NCI-H748 (cell line): ENCODE data around the gene LMAN1L.
A peak's percentile ranks its signal among the peaks of the same experiment; 100 is the strongest.

Source experiments
- DNase-seq: peaks from one replicate; lab custom pipeline; 2025; ENCODE audit not compliant: unreplicated experiment; lab: John Stamatoyannopoulos, UW

LMAN1L gene

GRCh38 chr15:74815121-74815934 is 2.7 kb downstream of the LMAN1L start:
- DNase-seq, result no peak

- DNase-seq, result no peak
These were observed 3.3 kb downstream of the LMAN1L start for GRCh38 chr15:74815961-74816360.

- DNase-seq, result peak; percentile 36
These were observed 4.2 kb downstream of the LMAN1L start for GRCh38 chr15:74816624-74817369.

- no peak for DNase-seq
These were observed 4.7 kb downstream of the LMAN1L start for GRCh38 chr15:74817370-74817737.

GRCh38 chr15:74820056-74820455 is 7.4 kb downstream of the LMAN1L start:
- DNase-seq, result no peak

DNA sequence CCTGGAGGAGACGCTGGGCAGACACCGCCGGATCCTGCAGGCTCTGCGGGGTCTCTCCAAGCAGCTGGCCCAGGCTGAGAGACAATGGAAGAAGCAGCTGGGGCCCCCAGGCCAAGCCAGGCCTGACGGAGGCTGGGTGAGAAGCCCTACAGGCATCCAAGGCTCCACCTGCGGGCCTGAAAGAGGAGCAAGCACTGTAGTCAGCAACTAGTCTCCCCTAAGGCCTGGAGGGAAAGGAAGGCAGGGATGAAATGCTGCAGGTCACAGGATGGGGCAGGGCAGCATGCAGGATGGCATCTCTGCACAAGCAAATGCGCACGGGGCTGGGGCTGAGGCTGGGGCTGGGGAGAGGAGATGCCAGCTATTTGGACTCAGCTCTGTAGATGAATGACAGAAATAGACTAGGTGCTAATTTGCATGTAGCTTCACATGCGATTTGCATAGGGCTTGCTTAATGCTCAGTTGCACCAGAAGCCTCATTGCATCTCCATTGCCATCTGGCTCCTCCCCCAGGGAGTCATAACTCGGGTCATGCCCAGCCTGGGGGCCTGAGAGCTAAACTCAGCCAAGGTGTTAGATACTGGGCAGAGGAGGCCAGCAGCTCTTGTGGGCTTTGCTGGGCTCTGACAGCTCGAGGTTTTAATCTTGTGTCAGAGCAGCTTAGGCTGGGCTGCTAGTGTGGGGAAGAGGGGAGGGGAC is 8.6 kb downstream of the LMAN1L start:
- no peak for DNase-seq

DNA sequence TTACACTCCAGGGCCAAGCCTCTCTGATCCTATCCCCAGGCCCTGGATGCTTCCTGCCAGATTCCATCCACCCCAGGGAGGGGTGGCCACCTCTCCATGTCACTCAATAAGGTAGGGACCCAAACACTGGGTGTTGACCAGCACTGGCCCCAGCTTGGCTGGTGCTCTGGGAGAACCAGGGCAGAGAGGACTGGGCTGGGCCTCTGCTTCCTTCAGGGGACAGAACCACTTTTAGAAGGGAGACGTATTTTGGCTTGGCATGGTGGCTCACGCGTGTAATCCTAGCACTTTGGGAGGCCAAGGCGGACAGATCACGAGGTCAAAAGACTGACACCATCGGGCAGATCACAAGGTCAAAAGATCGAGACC is 9.1 kb downstream of the LMAN1L start:
- DNase-seq, result no peak

DNA sequence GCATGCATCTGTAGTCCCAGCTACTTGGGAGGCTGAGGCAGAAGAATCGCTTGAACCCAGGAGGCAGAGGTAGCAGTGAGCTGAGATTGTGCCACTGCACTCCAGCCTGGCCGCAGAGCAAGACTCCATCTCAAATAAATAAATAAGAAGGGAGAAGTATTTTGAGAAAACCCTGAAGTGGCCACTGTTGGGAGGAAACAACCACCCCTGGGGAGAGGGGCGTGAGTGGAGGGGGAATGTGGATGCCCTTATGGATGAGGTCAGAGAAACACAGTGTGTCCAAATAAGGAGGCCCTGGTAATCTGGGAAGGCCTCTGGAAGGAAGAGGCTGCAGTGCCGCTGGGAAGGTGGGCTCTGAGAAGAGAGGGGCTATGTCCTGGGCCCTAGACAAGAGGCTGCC is 9.6 kb downstream of the LMAN1L start:
- no peak for DNase-seq

DNA sequence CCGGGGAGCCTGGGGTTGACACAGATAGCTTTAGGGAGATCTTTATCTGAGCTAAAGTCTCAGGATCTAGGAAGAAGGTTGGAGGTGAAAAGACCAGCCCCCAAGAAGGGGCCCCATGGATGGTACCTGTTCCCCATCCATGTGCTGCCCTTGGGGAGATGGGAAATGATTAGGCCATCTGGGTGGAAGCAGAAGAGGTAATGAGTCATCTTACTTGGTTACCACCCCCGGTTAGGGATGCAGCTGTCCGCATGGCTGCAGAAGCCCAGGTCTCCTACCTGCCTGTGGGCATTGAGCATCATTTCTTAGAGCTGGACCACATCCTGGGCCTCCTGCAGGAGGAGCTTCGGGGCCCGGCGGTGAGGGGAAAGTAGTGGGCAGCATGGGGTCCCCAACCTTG is 10.7 kb downstream of the LMAN1L start:
- DNase-seq, result no peak

GRCh38 chr15:74824976-74825375 is 12.3 kb downstream of the LMAN1L start:
- DNase-seq, result no peak

GRCh38 chr15:74825866-74826265 is 13.2 kb downstream of the LMAN1L start:
- DNase-seq, result no peak

DNA sequence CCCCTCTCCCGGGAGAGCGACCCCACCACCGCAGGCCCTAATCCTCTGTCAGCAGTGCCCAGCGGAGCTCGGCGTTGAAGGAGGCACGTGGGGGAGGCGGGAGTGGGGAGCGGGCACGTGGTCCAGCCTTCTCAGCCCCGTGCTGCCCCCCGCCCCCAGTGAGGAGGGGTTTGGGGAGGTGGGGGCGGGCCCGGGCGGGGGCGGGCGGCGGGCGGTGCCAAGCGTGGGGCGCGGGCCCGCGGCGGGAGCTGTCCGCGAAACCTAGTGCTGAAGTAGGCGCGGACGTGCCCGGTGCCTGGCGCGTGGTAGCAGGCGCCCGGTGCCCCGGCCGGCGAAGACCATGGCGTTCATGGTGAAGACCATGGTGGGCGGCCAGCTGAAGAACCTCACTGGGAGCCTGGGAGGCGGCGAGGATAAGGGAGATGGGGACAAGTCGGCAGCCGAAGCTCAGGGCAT is 13.8 kb downstream of the LMAN1L start, which contains the start of gene CPLX3:
Gene CPLX3, plus strand, starts transcription at position 264 of the 456 bp plus-strand sequence. Its CDS starts 77 bp downstream, at position 341.
- no peak for DNase-seq

DNA sequence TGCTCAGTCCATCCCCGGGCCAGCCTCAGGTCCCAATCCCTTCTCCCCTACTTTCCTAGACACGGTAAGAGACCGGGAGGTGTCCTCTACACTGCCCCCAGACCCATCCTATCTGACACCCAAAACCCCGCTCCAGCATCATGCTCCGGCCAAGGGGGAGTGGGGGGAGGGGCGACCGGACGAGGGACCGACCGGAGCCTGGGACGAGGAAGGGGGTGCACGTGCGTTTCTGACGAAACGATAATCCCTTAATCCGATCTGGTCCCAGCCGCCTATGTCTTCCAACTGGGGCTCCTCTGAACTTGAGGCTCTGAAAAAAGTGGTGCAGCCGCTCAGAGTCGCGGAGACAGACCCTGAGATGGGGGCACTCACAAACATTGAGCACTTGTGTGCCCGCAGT is 14.3 kb downstream of the LMAN1L start:
- no peak for DNase-seq

DNA sequence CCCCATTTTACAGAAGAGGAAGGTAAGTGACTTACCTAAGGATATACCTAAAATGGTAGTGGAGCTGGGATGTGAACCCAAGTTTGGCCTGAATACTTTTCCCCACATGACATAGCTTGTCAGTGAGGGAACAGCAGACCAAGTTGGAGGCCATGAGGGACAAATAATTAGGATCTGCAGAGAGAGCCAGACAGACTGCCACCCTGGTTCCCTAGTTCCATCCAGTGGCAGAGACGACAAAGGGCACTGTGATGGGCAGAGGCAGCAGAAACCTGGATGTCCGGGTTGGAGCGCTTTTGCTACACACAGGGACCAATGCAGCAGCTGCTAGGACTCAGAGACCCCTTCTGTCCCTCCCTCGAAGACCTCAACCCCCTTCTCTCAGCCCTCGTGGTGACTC is 15.0 kb downstream of the LMAN1L start:
- no peak for DNase-seq

DNA sequence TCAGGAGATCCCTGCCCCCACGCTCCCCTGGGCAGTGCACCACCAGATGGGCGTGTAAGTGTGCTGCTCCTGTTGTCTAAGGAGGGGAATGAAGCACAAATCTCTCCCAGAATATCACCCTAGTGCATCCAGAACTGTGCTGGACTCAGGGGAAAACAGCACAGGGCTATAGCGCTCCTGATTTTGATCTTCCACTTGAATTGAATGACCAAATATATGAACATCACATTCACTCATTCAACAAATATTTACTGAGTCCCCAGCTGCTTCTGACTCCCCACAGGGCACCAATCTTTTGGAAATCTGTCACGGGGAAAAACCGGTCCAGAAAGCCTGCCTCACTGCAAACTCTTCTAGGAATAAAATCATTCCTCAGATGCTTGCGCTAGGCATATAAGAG is 16.2 kb downstream of the LMAN1L start:
- DNase-seq, result peak; percentile 16

DNA sequence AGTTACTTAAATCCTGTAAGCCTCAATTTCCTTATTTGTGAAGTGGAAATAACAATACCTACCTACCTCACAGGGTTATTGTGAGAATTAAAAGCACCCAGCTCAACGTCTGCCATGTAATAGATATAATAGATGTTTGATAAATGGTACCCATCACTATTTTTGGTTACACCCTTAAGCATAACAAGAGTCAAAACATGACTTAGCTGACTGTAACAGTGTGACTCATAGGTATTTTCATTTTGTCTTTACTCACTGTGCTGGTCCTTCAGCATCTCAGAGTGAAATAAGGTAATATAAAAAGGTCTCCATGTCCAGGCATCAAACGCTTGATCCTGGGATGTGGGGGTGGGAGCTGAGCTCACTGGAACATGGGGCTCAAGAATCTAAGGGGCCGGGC is 16.9 kb downstream of the LMAN1L start:
- DNase-seq, result no peak

GRCh38 chr15:74829991-74830390 is 17.4 kb downstream of the LMAN1L start:
- no peak for DNase-seq

DNA sequence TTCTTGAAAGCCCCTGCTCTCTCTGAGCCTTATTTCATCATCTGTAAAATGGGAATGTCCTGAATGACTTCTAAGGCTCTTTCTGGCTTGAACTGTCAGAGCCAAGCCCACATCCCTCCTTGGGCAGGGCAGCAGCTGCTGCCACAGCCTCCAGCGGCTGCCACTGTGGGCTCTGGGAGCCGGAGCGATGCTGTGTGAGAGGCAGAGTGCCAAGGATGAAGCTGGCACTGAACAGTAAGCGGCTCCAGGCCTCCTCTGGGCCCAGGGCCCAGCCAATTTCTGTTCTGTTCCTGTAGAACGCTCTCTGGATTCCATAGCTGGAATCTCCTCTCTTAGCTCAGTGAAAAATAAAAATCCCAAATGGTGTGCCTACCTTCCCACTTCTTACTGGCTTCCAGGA is 18.2 kb downstream of the LMAN1L start:
- no peak for DNase-seq

DNA sequence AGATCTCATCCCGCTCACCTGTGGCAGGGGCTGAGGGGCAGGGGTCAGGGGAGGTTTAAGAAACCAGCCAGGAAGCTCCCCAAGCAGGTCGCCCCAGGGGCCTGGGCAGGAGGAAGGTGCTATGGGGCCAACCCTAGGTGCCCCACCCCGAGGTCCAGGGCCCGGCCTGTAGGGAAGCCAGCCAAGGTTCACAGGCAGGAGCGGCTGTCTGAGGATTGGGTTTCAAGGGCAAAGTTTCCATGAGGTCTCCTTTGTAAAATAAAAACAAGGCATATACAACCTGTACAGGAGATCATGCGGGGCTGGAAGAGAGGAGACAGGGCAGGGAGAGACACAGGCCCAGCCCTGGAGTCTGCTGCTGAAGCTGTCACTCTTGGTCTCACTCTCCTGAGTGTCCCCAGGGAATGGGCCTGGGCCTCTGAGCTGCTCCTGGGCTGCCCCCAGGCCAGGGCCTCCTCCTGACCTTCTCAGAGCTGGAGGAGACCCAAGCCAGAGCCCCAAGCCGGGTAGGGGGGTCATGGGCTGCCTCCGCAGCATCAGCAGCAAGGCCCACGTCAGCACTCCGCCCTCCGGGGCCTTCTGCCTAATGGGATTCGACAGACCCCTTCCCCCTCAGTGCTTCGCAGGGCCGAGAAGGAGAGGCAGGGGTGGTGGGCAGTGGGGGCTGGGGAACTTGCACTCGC is 19.3 kb downstream of the LMAN1L start:
- no peak for DNase-seq

DNA sequence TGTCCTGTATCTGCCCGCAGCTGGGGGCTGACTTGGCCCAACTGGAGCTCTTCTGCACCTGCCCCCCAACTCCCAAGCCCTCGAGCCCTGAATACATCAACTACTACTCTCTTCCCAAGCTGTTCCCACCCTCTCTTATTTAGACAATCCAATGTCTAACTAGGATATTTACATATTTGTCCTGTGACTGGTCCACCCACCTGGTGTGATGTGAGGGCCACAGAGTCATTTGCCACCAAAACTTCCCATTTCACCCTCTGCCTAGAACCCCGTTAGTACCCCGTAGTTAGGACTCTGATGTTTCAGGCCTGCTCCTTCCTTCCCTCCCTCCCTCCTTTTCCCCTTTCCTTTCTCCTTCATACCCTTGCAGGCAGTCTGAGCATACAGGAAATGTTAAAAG is 20.2 kb downstream of the LMAN1L start:
- no peak for DNase-seq
